ENCODE results near the gene SPCS3. TPM values are rescaled to one million over a fixed set of nuclear protein-coding genes. Genes with fewer than 3 reads are reported as not detected.

SPCS3 gene
- total RNA-seq, 1 donor from 2014 or later, result 106 TPM

GRCh38 chr4:176313596-176314336 is 6.0 kb upstream of the SPCS3 start:
- Mint-ChIP-seq H3K4me3 (no peak overlapping the region), H3K36me3 (no peaks in the 10 kb centered on the region), H3K27ac (no peak overlapping the region), H3K27me3 (peaks cover 3% of the 10 kb centered on the region), H3K4me1 (ENCODE audit: unreplicated experiment) (no peaks in the 10 kb centered on the region), H3K9me3 (no peaks in the 10 kb centered on the region)
- DNase-seq (ENCODE audit: extremely low spot score, unreplicated experiment), result no peak
- TF ChIP-seq, protein P1, sequence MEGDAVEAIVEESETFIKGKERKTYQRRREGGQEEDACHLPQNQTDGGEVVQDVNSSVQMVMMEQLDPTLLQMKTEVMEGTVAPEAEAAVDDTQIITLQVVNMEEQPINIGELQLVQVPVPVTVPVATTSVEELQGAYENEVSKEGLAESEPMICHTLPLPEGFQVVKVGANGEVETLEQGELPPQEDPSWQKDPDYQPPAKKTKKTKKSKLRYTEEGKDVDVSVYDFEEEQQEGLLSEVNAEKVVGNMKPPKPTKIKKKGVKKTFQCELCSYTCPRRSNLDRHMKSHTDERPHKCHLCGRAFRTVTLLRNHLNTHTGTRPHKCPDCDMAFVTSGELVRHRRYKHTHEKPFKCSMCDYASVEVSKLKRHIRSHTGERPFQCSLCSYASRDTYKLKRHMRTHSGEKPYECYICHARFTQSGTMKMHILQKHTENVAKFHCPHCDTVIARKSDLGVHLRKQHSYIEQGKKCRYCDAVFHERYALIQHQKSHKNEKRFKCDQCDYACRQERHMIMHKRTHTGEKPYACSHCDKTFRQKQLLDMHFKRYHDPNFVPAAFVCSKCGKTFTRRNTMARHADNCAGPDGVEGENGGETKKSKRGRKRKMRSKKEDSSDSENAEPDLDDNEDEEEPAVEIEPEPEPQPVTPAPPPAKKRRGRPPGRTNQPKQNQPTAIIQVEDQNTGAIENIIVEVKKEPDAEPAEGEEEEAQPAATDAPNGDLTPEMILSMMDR (conservative IDR thresholded peaks at IDR 0.05), result no peak

- Mint-ChIP-seq H3K27me3 (no peaks in the 10 kb centered on the region), H3K27ac (peak overlapping the region; percentile 84), H3K9me3 (no peaks in the 10 kb centered on the region), H3K4me1 (ENCODE audit: unreplicated experiment) (peaks cover 18% of the 10 kb centered on the region), H3K4me3 (peak overlapping the region; percentile 95), H3K36me3 (peaks cover under 1% of the 10 kb centered on the region)
- TF ChIP-seq, protein P1 (conservative IDR thresholded peaks at IDR 0.05), result no peak
- DNase-seq (ENCODE audit: extremely low spot score, unreplicated experiment), result no peak
These were observed 539 bp upstream of the SPCS3 start for GRCh38 chr4:176319151-176319703.

GRCh38 chr4:176320340-176320975 is 692 bp downstream of the SPCS3 start:
- H3K36me3 Mint-ChIP-seq, result peaks cover 6% of the 10 kb centered on the region
- H3K4me3 Mint-ChIP-seq, result peak overlapping the region; percentile 91
- H3K9me3 Mint-ChIP-seq, result no peaks in the 10 kb centered on the region
- H3K27ac Mint-ChIP-seq, result peak overlapping the region; percentile 84
- no peaks in the 10 kb centered on the region for H3K27me3 Mint-ChIP-seq
- TF ChIP-seq, protein P1 (conservative IDR thresholded peaks at IDR 0.05), result no peak
- peaks cover 18% of the 10 kb centered on the region for H3K4me1 Mint-ChIP-seq (ENCODE audit: unreplicated experiment)
- peak; percentile 84 for DNase-seq (ENCODE audit: extremely low spot score, unreplicated experiment)

- Mint-ChIP-seq H3K27me3 (no peaks in the 10 kb centered on the region), H3K4me1 (ENCODE audit: unreplicated experiment) (peaks cover 18% of the 10 kb centered on the region), H3K4me3 (peak overlapping the region; percentile 91), H3K36me3 (peaks cover 6% of the 10 kb centered on the region), H3K27ac (peak overlapping the region; percentile 84), H3K9me3 (no peaks in the 10 kb centered on the region)
- no peak for DNase-seq (ENCODE audit: extremely low spot score, unreplicated experiment)
- TF ChIP-seq, protein P1 (conservative IDR thresholded peaks at IDR 0.05), result no peak
These were observed 1.2 kb downstream of the SPCS3 start for GRCh38 chr4:176320976-176321361.

- H3K4me1 Mint-ChIP-seq (ENCODE audit: unreplicated experiment), result peaks cover 18% of the 10 kb centered on the region
- H3K9me3 Mint-ChIP-seq, result no peaks in the 10 kb centered on the region
- H3K27ac Mint-ChIP-seq, result peak overlapping the region; percentile 84
- DNase-seq (ENCODE audit: extremely low spot score, unreplicated experiment), result no peak
- H3K27me3 Mint-ChIP-seq, result no peaks in the 10 kb centered on the region
- TF ChIP-seq, protein P1 (conservative IDR thresholded peaks at IDR 0.05), result no peak
- peak overlapping the region; percentile 91 for H3K4me3 Mint-ChIP-seq
- H3K36me3 Mint-ChIP-seq, result peaks cover 6% of the 10 kb centered on the region
These were observed 1.8 kb downstream of the SPCS3 start for GRCh38 chr4:176321589-176321988.
